Omental fat pad (tissue), 4 donors: ENCODE data around the gene LINC01488. TPM values are rescaled to one million over a fixed set of nuclear protein-coding genes. Genes with fewer than 3 reads are reported as not detected.

Experiments used
- ATAC-seq: fragments of 150-250 bp; one replicate; pipeline ENCODE4 v1.9.1; 2016; ENCODE audit warnings: mild to moderate bottlenecking, moderate library complexity; ENCODE audit not compliant: low FRiP score
- DNase-seq: peaks from one replicate; pipeline ENCODE4 v3.0.0-alpha.2; 2019; ENCODE audit warnings: low spot score
- CTCF ChIP-seq, 3 donors: fragments of 450-650 bp; IDR thresholded peaks; one replicate each; pipeline ENCODE4 v1.5.1; 2016 to 2017; ENCODE audit warnings: antibody characterized with exemption in 3 of 3, mild to moderate bottlenecking in 3 of 3, moderate library complexity in 2 of 3
- total RNA-seq, 4 donors: library from RNA; depleted of rRNA; stranded (reverse); fragments of >200 nt; gene quantifications; one replicate each; pipeline ENCODE4 v1.1.0, GENCODE V29; 2016

Gene LINC01488
- total RNA-seq, 4 donors from 2014 or later: not detected

GRCh38 chr11:69534166-69534530 lies 52.7 kb downstream of the LINC01488 start:
- no peak for TF ChIP-seq CTCF (IDR thresholded peaks at IDR 0.05)
- DNase-seq: no peak
- no peak for ATAC-seq

GRCh38 chr11:69535908-69536307 lies 54.4 kb downstream of the LINC01488 start:
- no peak for TF ChIP-seq CTCF (IDR thresholded peaks at IDR 0.05)
- ATAC-seq (no peak), DNase-seq (no peak)

- TF ChIP-seq CTCF (IDR thresholded peaks at IDR 0.05): no peak
- DNase-seq: no peak
Measured at GRCh38 chr11:69536406-69536805, 54.9 kb downstream of the LINC01488 start.

GRCh38 chr11:69537126-69537525 lies 55.7 kb downstream of the LINC01488 start:
- TF ChIP-seq CTCF (IDR thresholded peaks at IDR 0.05): no peak
- no peak for ATAC-seq
- DNase-seq: no peak

More at GRCh38 chr11:69536406-69536805, 54.9 kb downstream of the LINC01488 start:
- no peak for ATAC-seq

- TF ChIP-seq CTCF (IDR thresholded peaks at IDR 0.05): no peak
- DNase-seq: no peak
- no peak for ATAC-seq
Measured at GRCh38 chr11:69537855-69538640, 56.6 kb downstream of the LINC01488 start.

GRCh38 chr11:69538854-69539253 lies 57.4 kb downstream of the LINC01488 start:
- DNase-seq (no peak), ATAC-seq (no peak)
- TF ChIP-seq CTCF (IDR thresholded peaks at IDR 0.05): no peak
